Adipocyte (in vitro differentiated cells): ENCODE measurements around the gene GRAMD2B.
"Not testable (repeated sequence)": the region's sequence is repeated elsewhere in the genome, so short reads cannot be mapped to it uniquely, and the experiment has no call there.

Experiments
- DNase-seq: peaks from one replicate; pipeline ENCODE4 v3.0.0-alpha.2; 2015; ENCODE audit warnings: low read depth
- H3K27me3 ChIP-seq: replicated peaks from 2 replicates; pipeline ENCODE4 v1.7.0; 2013; ENCODE audit warnings: mild to moderate bottlenecking, low read length, moderate library complexity; ENCODE audit not compliant: control insufficient read depth, insufficient read depth
- H3K36me3 ChIP-seq: 2 replicates; pipeline ENCODE4 v1.7.0; 2013; ENCODE audit warnings: low read length, mild to moderate bottlenecking, moderate library complexity; ENCODE audit not compliant: control insufficient read depth, insufficient read depth, severe bottlenecking
- H3K4me1 ChIP-seq: 2 replicates; pipeline ENCODE4 v1.7.0; 2013; ENCODE audit warnings: mild to moderate bottlenecking, low read length, moderate library complexity; ENCODE audit not compliant: control insufficient read depth, insufficient read depth
- H3K4me3 ChIP-seq: 2 replicates; pipeline ENCODE4 v1.7.0; 2013; ENCODE audit warnings: mild to moderate bottlenecking, low read length, moderate library complexity
- H3K9ac ChIP-seq: 2 replicates; pipeline ENCODE4 v1.7.0; 2013; ENCODE audit warnings: mild to moderate bottlenecking, low read length, moderate library complexity
- H3K9me3 ChIP-seq: 2 replicates; pipeline ENCODE4 v1.7.0; 2013; ENCODE audit warnings: mild to moderate bottlenecking, low read length, moderate library complexity; ENCODE audit not compliant: control insufficient read depth

The GRAMD2B gene, protein sequence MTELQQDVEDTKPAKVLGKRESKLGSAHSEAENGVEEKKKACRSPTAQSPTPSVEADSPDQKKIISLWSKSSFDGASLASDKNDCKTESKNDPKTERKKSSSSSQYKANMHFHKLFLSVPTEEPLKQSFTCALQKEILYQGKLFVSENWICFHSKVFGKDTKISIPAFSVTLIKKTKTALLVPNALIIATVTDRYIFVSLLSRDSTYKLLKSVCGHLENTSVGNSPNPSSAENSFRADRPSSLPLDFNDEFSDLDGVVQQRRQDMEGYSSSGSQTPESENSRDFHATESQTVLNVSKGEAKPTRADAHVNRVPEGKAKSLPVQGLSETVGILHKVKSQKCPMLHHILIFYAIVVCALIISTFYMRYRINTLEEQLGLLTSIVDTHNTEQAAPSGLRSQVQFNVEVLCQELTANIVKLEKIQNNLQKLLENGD

DNA sequence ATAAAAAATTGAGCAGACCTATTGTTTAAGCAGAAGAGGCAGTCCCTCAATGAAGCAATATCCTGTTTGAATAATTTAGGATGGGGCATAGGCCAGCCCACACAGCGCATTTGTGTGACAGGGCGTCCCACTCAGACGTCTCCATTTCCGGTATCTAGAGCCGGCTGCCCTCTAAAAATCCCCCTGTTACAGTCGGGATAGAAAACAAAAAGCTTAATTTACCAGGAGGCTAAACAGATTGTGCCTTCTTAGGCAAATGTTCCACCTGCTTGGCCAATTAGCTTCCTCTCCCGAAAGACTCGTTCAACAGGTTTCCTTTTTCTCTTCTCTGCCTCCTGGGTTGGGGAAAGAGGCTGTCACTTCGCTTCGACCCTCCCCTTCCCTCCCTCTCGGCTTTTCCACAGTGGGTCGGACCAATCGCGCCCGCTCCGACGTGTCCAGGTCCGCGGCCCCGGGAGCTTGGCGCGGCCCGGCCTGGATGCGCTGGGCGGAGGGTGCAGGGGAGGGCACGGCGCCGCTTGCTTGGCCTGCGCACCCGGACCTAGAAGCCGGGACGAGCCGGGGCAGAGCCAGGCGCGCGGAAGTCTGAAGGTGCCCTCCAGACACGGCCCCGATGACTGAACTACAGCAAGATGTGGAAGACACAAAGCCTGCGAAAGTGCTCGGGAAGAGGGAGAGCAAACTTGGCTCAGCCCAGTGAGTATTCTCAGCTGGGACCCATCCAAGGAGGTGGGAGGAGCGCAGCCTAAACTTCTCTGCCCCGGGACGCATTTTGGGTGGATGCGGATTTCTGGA, at the start of gene GRAMD2B:
TSS of gene GRAMD2B (plus strand) at position 416 of the 795 bp plus-strand sequence. CDS start at position 614, 198 bp downstream.
- DNase-seq: peak; percentile 92
- peaks cover 13% of the 10 kb centered on the region for H3K36me3 ChIP-seq
- no peaks in the 10 kb centered on the region for H3K27me3 ChIP-seq
- H3K4me3 ChIP-seq: peak within 1 kb of the TSS; percentile 91
- H3K9me3 ChIP-seq: no peaks in the 10 kb centered on the region
- H3K9ac ChIP-seq: peak within 1 kb of the TSS; percentile 95
- H3K4me1 ChIP-seq: peaks cover 32% of the 10 kb centered on the region

DNA sequence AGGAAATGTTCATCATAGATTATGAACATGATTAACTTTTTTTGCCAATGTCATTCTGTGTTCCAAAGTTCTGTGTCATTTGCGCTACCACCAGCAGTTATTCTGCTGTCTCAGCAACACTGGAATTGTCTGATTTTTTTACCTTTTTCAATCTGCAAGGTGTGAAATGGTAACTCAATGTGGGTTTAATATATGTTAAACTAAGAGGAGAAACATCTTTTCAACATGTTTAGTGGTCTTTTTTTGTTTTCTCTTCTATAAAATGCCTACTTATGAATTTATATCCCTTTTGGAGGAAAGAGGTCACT, 49.1 kb upstream of the GRAMD2B start:
- Histone ChIP-seq H3K27me3 (no peaks in the 10 kb centered on the region), H3K4me3 (no peak overlapping the region), H3K4me1 (peaks cover 31% of the 10 kb centered on the region), H3K9me3 (no peaks in the 10 kb centered on the region), H3K9ac (no peak overlapping the region), H3K36me3 (no peaks in the 10 kb centered on the region)
- DNase-seq: no peak

DNA sequence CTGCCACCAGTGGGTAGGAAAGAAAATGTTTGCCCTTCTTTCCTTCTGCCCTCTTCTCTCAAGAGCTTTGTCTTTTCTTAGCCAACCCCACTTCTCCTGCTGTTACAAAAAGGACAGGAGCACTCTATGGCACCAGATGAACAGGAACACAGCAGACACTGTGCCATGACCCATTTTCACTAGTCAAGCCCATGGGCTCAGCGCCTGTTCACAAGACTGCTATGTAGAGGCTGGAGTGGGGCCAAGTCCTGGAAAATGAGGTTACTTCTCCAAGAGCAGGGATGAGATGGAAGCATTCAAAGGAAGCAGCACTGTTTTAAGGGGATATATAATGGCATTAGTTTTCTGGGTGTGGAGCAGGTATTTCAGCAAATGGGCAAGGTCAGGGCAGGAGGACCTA, 46.8 kb upstream of the GRAMD2B start:
- peaks cover 16% of the 10 kb centered on the region for H3K4me1 ChIP-seq
- H3K4me3 ChIP-seq: no peak overlapping the region
- H3K9ac ChIP-seq: no peak overlapping the region
- DNase-seq: no peak
- H3K9me3 ChIP-seq: peaks cover 2% of the 10 kb centered on the region
- no peaks in the 10 kb centered on the region for H3K27me3 ChIP-seq
- H3K36me3 ChIP-seq: no peaks in the 10 kb centered on the region

DNA sequence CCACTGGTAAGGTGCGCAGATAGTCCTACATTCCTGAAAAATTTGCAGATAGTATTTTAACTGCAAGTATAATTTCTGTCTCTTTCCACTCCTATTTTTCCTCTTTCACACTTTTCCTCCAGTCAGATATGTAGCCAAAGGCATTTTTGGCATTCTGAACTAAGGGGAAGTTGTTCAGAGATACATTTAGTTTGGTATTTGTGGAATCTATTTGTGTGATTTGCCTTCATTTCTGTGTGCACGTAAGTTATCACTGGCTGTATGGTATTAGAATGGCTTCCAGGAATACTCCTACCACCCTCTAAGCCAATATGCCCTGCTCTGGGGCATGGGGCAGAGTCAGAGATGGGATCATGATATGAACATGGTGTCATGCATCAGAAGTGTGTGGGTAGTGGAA, 45.8 kb upstream of the GRAMD2B start:
- Histone ChIP-seq H3K4me1 (peaks cover 16% of the 10 kb centered on the region), H3K9me3 (peaks cover 10% of the 10 kb centered on the region)
- peak; percentile 42 for DNase-seq

DNA sequence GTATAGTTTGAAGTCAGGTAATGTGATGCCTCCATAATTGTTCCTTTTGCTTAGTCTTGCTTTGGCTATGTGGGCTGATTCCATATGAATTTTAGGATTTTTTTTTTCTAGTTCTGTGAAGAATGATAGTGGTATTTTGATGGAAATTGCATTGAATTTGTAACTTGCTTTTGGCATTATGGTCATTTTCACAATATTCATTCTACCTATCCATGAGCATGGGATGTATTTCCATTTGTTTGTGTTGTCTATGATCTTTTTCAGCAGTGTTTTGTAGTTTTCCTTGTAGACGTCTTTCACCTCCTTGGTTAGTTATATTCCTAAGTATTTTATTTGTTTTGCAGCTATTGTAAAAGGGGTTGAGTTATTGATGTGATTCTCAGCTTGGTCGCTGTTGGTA, 42.9 kb upstream of the GRAMD2B start:
- not testable (repeated sequence) for H3K36me3 ChIP-seq, H3K4me3 ChIP-seq, DNase-seq, H3K9ac ChIP-seq, H3K27me3 ChIP-seq, H3K9me3 ChIP-seq
- peaks cover 35% of the 10 kb centered on the region for H3K4me1 ChIP-seq

More for the DNA sequence above, 45.8 kb upstream of the GRAMD2B start:
- no peaks in the 10 kb centered on the region for H3K27me3 ChIP-seq
- no peaks in the 10 kb centered on the region for H3K36me3 ChIP-seq
- H3K9ac ChIP-seq: peak overlapping the region; percentile 41
- H3K4me3 ChIP-seq: no peak overlapping the region

DNA sequence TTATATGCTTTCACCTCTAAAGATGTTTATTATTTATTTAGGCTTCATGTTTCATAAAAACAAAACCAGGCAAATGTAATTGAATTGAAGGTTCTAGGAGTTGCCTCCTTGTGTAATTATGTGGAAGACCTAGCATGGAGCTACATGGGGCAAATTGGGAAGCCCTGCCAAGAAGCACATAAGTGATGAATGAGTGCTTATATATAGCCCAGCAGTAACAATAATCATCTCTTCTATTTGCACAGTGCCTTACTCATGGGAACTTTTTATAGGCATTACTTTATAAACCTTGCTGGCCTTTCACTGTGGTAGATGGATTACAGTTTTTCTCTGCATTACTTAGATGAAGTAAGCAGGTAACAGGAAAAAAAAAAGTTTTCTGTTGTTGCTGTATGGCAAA, 40.0 kb upstream of the GRAMD2B start:
- no peak overlapping the region for H3K4me3 ChIP-seq
- peaks cover 10% of the 10 kb centered on the region for H3K9me3 ChIP-seq
- no peak overlapping the region for H3K9ac ChIP-seq
- no peaks in the 10 kb centered on the region for H3K27me3 ChIP-seq
- H3K4me1 ChIP-seq: peaks cover 42% of the 10 kb centered on the region
- H3K36me3 ChIP-seq: no peaks in the 10 kb centered on the region
- no peak for DNase-seq

DNA sequence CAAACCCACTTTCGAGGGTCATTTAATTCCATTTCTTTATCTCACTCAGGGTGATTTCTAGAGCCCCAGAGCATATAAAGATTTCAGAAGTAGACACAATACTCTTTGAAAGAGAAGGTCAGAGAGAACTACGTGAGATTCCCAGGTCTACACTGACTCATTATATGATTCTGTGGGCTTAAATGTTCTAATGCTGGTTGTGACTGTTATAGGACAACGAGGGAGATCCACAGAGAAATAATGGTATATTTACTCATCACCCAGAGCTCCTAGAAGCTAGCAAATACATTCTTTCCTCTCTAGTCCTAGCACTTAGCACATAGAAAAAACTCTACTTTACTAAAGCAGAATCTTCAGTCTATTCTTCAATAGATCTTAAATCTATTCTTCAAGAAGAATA, 39.4 kb upstream of the GRAMD2B start:
- Histone ChIP-seq H3K36me3 (no peaks in the 10 kb centered on the region), H3K4me3 (no peak overlapping the region), H3K4me1 (peaks cover 42% of the 10 kb centered on the region), H3K27me3 (no peaks in the 10 kb centered on the region), H3K9me3 (peaks cover 10% of the 10 kb centered on the region), H3K9ac (peak overlapping the region; percentile 64)
- no peak for DNase-seq

DNA sequence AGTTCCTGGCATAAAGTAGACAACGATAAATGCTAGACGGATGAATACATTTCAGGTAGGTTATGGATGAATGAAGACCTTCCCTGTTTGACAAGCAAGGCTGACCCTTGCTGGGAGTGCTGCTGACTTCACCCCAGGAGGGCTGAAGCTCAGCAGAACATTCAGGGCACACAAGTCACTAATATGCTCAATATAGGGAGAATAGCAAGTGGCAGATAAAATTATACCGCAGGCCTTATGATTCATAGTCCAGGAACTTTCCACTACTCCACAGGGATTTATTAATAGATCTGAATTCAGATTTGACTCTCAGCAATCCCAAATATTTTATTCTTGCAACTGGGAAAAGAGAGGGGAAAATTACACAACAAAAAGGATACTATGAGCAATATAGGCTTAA, 38.2 kb upstream of the GRAMD2B start:
- peak; percentile 65 for DNase-seq
- peaks cover 42% of the 10 kb centered on the region for H3K4me1 ChIP-seq
- no peaks in the 10 kb centered on the region for H3K36me3 ChIP-seq
- H3K9me3 ChIP-seq: peaks cover 10% of the 10 kb centered on the region
- no peaks in the 10 kb centered on the region for H3K27me3 ChIP-seq
- peak overlapping the region; percentile 11 for H3K4me3 ChIP-seq
- H3K9ac ChIP-seq: peak overlapping the region; percentile 81

DNA sequence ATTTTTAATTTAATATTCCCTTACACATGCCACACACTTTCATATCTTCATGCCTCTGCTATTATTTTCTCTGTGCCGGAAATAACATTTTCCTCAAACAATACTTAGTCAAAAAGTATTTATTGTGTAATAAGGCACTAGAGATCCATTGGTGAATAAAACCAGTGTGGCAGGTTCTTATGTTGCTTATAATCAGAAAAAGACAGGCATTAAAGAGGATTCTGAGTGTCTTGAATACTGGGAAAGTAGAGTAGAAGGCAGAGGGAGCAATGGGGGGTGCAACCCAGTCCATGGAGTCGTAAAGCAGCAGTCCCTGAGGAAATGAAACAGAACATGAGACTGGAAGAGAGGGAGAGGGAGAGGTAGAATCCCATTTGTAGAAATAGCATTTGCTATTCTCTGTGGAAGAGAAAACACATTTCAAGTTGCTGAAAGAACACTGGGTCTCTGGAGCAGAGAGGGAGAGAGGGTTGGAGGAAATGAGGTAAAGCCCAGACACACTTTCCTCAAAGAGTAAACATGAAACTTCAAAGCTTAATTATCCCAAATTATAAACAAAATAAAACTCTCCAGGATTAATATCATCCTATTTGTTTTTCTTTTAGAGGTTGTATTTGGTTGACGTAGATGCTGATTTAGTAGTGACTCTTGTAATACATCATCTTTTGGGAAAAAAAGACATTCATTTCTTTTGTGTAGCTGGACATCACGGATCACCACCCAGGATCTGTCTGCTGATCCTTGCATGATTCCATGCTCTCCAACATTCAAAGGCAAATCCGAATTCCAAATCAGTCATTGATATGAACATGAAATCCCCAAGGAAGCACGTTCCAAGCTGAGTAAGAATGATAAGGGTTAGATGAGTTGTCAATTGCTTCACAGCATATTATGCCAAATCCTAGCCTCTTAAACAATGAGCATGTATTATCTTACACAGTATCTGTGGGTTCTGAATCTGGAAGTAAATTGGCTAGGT, 37.4 kb upstream of the GRAMD2B start:
- DNase-seq: no peak
- Histone ChIP-seq H3K9me3 (peaks cover 10% of the 10 kb centered on the region), H3K4me1 (peaks cover 42% of the 10 kb centered on the region)

DNA sequence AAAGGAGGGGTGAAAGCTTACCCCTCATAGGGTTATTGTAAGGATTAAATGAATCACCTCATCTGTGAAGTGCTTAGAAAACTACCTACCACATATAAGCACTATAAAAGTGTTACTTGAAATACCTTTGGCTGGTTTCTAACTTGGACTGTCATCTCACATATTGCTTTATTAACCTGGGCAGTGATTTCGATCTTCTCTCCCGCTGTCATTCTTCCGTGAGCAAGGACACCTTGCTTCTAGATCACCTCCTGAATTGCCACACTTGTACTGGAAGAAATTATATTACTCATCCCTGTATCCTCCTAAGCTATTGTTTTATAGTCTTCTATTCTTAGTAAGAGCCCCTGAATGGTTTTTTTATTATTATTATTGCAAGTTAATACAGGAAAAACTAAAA, 34.0 kb upstream of the GRAMD2B start:
- no peaks in the 10 kb centered on the region for H3K9me3 ChIP-seq
- H3K27me3 ChIP-seq: no peaks in the 10 kb centered on the region
- no peak for DNase-seq
- no peak overlapping the region for H3K9ac ChIP-seq
- peaks cover 34% of the 10 kb centered on the region for H3K4me1 ChIP-seq
- no peak overlapping the region for H3K4me3 ChIP-seq
- H3K36me3 ChIP-seq: no peaks in the 10 kb centered on the region

More for the DNA sequence above, 37.4 kb upstream of the GRAMD2B start:
- Histone ChIP-seq H3K4me3 (peak overlapping the region; percentile 53), H3K27me3 (no peaks in the 10 kb centered on the region), H3K36me3 (no peaks in the 10 kb centered on the region), H3K9ac (peak overlapping the region; percentile 81)
